Transverse colon (tissue), 4 donors: ENCODE results near the gene NCDN.
"Not testable (repeated sequence)": the region's sequence is repeated elsewhere in the genome, so short reads cannot be mapped to it uniquely, and the experiment has no call there.

Source experiments
- CTCF ChIP-seq, 5 experiments: fragments of 200-600 bp in 3 of 5; fragments of 450-650 bp in 2 of 5; sonication (generic) in 3 of 5; IDR thresholded peaks; 1 replicate in 2 of 5; 2 replicates in 3 of 5; pipeline ENCODE4 v1.5.1; 2016 to 2017; ENCODE audit warnings: antibody characterized with exemption in 5 of 5, inconsistent platforms in 3 of 5, mild to moderate bottlenecking in 2 of 5, moderate library complexity in 1 of 5
- POLR2A ChIP-seq: fragments of 450-650 bp; IDR thresholded peaks from one replicate; pipeline ENCODE4 v1.6.1; 2016; ENCODE audit warnings: antibody characterized with exemption, mild to moderate bottlenecking, moderate library complexity
- POLR2AphosphoS5 ChIP-seq, 3 donors: sonication (generic); formaldehyde crosslinking; IDR thresholded peaks; one replicate each; pipeline ENCODE4 v1.6.1; 2016; ENCODE audit warnings: antibody characterized with exemption in 3 of 3

GRCh38 chr1:35581621-35582020, 24.0 kb downstream of the NCDN start:
- TF ChIP-seq CTCF (IDR thresholded peaks at IDR 0.05); POLR2A; POLR2AphosphoS5 (IDR thresholded peaks at IDR 0.05): not testable (repeated sequence)
